ENCODE measurements around the gene AUTS2. TPM values are rescaled to one million over a fixed set of nuclear protein-coding genes. Genes with fewer than 3 reads are reported as not detected.

Gene AUTS2
- total and polyA plus RNA-seq, 2 donors (not counting 1 experiment from before 2014, with no cell fraction given) = 0.60 to 9.1 TPM

DNA sequence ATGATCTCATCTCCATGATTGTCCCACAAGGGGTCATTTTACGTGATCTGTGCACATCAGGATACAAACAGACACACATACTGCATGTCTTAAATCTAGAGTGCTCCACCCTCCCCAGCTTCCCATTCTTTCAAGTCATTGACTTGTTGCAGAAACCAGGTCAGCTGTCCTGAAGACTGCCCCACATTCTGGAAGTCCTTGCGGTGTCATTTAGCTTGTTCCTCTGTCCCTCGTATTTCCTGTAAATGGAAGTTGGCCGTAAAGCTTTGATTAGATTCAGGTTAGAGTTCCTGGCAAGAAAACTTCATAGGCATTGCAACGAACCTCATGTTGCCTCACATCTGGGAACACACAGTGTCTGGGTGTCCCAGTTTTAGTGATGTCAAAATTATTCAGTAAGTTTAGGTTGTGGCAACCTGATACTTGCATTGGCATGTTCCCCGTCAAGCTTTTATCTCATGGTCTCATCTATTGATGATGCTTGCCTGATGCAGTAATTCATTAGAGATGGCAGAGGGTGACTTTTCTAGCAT lies 1116.3 kb downstream of the AUTS2 start:
- H3K27me3 ChIP-seq (ENCODE audit: control insufficient read depth, insufficient read depth, low read length) = no peaks in the 10 kb centered on the region
- H3K9ac ChIP-seq (ENCODE audit: insufficient read depth, low read length) = no peak overlapping the region
- peaks cover 6% of the 10 kb centered on the region for H3K4me1 ChIP-seq (ENCODE audit: control insufficient read depth, extremely low read depth, insufficient read depth, low read length)
- TF ChIP-seq CTCF (conservative IDR thresholded peaks at IDR 0.05 in 1 of 2, IDR thresholded peaks at IDR 0.05 in 1 of 2; ENCODE audit: low read depth in 1 of 2, low read length in 2 of 2) (no peak), EZH2 (IDR thresholded peaks at IDR 0.05; ENCODE audit: low read length, missing control alignments) (no peak)
- no peaks in the 10 kb centered on the region for H3K79me2 ChIP-seq (ENCODE audit: control insufficient read depth, insufficient read depth, low read length)
- H3K4me2 ChIP-seq (ENCODE audit: extremely low read depth, insufficient read depth, low read length) = no peak overlapping the region
- H3K9me3 ChIP-seq (ENCODE audit: control insufficient read depth, insufficient read depth, low read depth, low read length) = no peaks in the 10 kb centered on the region
- DNase-seq (ENCODE audit: low read depth in 2 of 2) = no peak
- H3K4me3 ChIP-seq (replicated peaks in 1 of 4; ENCODE audit: control extremely low read depth in 1 of 4, insufficient read depth in 1 of 4, low read depth in 3 of 4, low read length in 4 of 4) = no peak overlapping the region
- H4K20me1 ChIP-seq (ENCODE audit: control insufficient read depth, extremely low read depth, insufficient read depth, low read length) = no peaks in the 10 kb centered on the region
- H2AFZ ChIP-seq (ENCODE audit: low read length) = no peak overlapping the region
- H3K27ac ChIP-seq (ENCODE audit: insufficient read depth, low read length) = no peak overlapping the region
- H3K36me3 ChIP-seq (ENCODE audit: control insufficient read depth, insufficient read depth, low read length) = no peaks in the 10 kb centered on the region

DNA sequence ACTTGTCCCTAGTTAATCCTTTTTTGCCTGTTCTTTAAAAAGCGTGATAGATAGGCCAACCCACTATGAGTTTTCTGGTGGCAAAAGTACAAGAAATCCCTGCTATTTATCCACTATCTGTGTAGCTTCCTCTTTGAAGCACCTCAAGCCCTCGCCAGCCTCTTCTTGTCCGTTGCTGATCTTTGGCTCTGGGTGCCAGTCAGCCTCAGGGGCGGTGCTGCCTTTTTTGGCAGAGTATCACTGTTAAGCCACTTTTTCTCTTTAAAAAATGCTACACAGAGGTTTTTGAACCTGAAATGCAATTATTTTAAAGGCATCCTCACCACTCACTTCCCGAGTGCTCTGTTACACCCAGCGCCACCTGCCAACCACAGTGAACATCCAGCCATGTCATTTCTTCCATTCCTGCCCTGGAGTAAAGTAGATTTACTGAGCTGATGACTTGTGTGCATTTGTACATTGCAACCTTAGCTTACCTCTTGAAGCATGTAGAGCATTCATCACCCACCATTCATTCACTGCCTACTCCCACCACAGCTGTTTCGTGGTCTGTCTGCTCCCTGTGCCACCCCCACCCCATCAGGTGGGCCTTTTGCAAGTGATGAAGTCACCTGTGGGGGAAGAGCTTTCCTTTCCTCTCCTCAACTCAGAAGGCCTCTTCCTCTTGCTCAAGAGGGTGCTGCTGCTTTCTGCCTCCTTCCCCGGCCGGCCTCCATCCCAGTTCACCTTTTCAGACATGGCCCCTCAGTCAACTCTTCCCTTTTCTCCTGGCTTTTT lies 1119.5 kb downstream of the AUTS2 start:
- TF ChIP-seq EZH2 (IDR thresholded peaks at IDR 0.05; ENCODE audit: low read length, missing control alignments) = no peak
- no peak for TF ChIP-seq CTCF (conservative IDR thresholded peaks at IDR 0.05 in 1 of 2, IDR thresholded peaks at IDR 0.05 in 1 of 2; ENCODE audit: low read depth in 1 of 2, low read length in 2 of 2)
- Histone ChIP-seq H3K9me3 (ENCODE audit: control insufficient read depth, insufficient read depth, low read depth, low read length) (no peaks in the 10 kb centered on the region), H3K27ac (ENCODE audit: insufficient read depth, low read length) (no peak overlapping the region), H3K9ac (ENCODE audit: insufficient read depth, low read length) (no peak overlapping the region), H4K20me1 (ENCODE audit: control insufficient read depth, extremely low read depth, insufficient read depth, low read length) (no peaks in the 10 kb centered on the region), H3K36me3 (ENCODE audit: control insufficient read depth, insufficient read depth, low read length) (no peaks in the 10 kb centered on the region), H3K4me1 (ENCODE audit: control insufficient read depth, extremely low read depth, insufficient read depth, low read length) (no peaks in the 10 kb centered on the region), H3K4me2 (ENCODE audit: extremely low read depth, insufficient read depth, low read length) (no peak overlapping the region), H3K79me2 (ENCODE audit: control insufficient read depth, insufficient read depth, low read length) (no peaks in the 10 kb centered on the region), H3K27me3 (ENCODE audit: control insufficient read depth, insufficient read depth, low read length) (no peaks in the 10 kb centered on the region), H3K4me3 (replicated peaks in 1 of 4; ENCODE audit: control extremely low read depth in 1 of 4, insufficient read depth in 1 of 4, low read depth in 3 of 4, low read length in 4 of 4) (no peak overlapping the region), H2AFZ (ENCODE audit: low read length) (no peak overlapping the region)
- DNase-seq (ENCODE audit: low read depth in 2 of 2) = no peak

- Histone ChIP-seq H3K36me3 (ENCODE audit: control insufficient read depth, insufficient read depth, low read length) (no peaks in the 10 kb centered on the region), H3K79me2 (ENCODE audit: control insufficient read depth, insufficient read depth, low read length) (no peaks in the 10 kb centered on the region), H3K27ac (ENCODE audit: insufficient read depth, low read length) (no peak overlapping the region), H2AFZ (ENCODE audit: low read length) (no peak overlapping the region), H4K20me1 (ENCODE audit: control insufficient read depth, extremely low read depth, insufficient read depth, low read length) (no peaks in the 10 kb centered on the region), H3K27me3 (ENCODE audit: control insufficient read depth, insufficient read depth, low read length) (no peaks in the 10 kb centered on the region), H3K9me3 (ENCODE audit: control insufficient read depth, insufficient read depth, low read depth, low read length) (no peaks in the 10 kb centered on the region), H3K4me3 (replicated peaks in 1 of 4; ENCODE audit: control extremely low read depth in 1 of 4, insufficient read depth in 1 of 4, low read depth in 3 of 4, low read length in 4 of 4) (no peak overlapping the region), H3K9ac (ENCODE audit: insufficient read depth, low read length) (no peak overlapping the region), H3K4me1 (ENCODE audit: control insufficient read depth, extremely low read depth, insufficient read depth, low read length) (no peaks in the 10 kb centered on the region), H3K4me2 (ENCODE audit: extremely low read depth, insufficient read depth, low read length) (no peak overlapping the region)
- no peak for DNase-seq (ENCODE audit: low read depth in 2 of 2)
- no peak for TF ChIP-seq CTCF (conservative IDR thresholded peaks at IDR 0.05 in 1 of 2, IDR thresholded peaks at IDR 0.05 in 1 of 2; ENCODE audit: low read depth in 1 of 2, low read length in 2 of 2)
- no peak for TF ChIP-seq EZH2 (IDR thresholded peaks at IDR 0.05; ENCODE audit: low read length, missing control alignments)
These were observed 1120.8 kb downstream of the AUTS2 start for GRCh38 chr7:70719125-70719524.
